Esophagus muscularis mucosa (tissue), 3 donors: ENCODE results near the gene LMO2.

ENCODE experiments used
- EP300 ChIP-seq: sonication (generic); formaldehyde crosslinking; IDR thresholded peaks from one replicate; pipeline ENCODE4 v1.6.1; 2017; ENCODE audit warnings: antibody characterized with exemption
- TF ChIP-seq, protein P1 (sequence below), 3 experiments: fragments of 200-600 bp in 2 of 3; fragments of 450-650 bp in 1 of 3; sonication (generic) in 2 of 3; IDR thresholded peaks; one replicate each; pipeline ENCODE4 v1.5.1; 2017 to 2019; ENCODE audit warnings: antibody characterized with exemption in 3 of 3, mild to moderate bottlenecking in 2 of 3, moderate library complexity in 1 of 3

DNA sequence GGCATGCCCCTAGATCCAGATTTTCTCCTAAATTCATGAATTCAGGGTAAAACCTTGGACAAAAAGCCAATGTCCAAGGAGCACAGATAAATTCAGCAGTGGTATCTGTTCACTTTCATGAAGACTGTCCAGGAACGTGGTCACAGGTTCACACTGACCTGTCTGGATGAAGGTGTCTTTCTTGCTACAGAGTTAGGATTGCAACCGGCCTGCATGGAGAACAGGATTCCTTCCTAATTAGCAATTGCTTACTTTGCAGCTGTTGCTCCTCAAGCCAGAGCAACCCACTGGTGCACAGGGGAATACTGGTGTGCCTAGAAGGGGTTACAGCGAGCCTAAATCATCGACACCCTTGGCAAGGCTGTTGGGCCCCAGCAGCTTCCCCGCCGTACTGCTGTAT is 47.6 kb downstream of the LMO2 start:
- no peak for TF ChIP-seq EP300
- TF ChIP-seq, protein P1, sequence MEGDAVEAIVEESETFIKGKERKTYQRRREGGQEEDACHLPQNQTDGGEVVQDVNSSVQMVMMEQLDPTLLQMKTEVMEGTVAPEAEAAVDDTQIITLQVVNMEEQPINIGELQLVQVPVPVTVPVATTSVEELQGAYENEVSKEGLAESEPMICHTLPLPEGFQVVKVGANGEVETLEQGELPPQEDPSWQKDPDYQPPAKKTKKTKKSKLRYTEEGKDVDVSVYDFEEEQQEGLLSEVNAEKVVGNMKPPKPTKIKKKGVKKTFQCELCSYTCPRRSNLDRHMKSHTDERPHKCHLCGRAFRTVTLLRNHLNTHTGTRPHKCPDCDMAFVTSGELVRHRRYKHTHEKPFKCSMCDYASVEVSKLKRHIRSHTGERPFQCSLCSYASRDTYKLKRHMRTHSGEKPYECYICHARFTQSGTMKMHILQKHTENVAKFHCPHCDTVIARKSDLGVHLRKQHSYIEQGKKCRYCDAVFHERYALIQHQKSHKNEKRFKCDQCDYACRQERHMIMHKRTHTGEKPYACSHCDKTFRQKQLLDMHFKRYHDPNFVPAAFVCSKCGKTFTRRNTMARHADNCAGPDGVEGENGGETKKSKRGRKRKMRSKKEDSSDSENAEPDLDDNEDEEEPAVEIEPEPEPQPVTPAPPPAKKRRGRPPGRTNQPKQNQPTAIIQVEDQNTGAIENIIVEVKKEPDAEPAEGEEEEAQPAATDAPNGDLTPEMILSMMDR (IDR thresholded peaks at IDR 0.05), result no peak
